GM19035 (cell line): Measurements from ENCODE around the gene CTBP2.

Experiments used
- ATAC-seq: cut with Tn5 transposase; IDR thresholded peaks from one replicate; pipeline ENCODE4 v1.9.1; 2021; ENCODE audit not compliant: unreplicated experiment

Gene CTBP2

DNA sequence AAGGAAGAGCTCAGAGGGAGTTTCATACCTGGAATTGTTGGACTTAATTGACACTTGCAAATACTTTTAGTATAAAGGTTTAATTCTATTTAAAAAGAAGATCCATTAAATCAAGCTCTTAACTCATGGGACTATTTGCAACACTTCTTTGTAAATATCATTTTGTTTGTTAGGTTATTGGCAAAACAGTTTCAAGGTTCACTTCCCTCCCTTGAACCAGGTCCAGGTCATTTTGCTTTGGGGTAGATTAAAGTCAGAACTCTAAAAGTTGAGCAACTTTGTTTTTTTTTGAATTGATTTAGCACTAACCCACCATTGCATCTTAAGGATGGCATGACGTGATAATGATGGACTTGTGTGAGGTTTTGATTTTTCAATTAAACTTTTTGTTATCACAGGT, 172.6 kb downstream of the CTBP2 start:
- no peak for ATAC-seq

- no peak for ATAC-seq
Measured at GRCh38 chr10:124985162-124985561, 175.2 kb downstream of the CTBP2 start.

DNA sequence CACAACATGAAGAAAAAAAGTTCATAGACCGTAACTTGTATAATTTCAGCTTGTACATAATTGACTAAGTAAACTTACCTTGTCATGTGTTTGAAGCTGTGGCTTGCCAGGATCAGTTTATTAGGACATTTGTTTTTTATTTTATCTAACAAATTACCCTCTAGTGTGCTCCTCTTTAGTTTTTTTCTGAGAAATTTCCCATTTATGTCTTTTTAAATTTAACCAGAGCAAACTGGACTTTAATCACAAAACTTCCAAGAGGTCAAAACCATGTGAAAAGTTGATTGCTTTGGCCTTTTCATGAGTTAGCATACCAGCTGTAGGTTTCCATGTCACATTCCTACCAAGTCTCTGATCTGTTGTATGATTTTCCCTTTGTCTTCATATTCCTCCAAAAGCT, 176.0 kb downstream of the CTBP2 start:
- no peak for ATAC-seq

DNA sequence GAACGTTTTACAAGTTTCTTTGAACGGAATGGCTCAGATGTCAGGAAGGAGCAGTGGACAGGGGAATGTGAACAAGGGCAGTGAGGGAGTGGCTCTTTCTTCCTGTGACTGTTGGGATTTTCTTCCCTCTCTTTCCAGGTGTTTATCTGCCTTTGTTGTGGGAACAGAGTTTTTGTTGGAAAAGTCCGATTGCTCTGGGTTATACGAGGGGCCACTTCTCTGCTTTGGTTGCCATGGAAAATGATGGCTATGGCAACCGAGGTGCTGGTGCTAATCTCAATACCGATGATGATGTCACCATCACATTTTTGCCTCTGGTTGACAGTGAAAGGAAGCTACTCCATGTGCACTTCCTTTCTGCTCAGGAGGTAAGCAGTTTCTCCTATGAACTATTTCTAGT, 177.0 kb downstream of the CTBP2 start:
- no peak for ATAC-seq

- ATAC-seq = no peak
Measured at GRCh38 chr10:124978376-124978725, 182.0 kb downstream of the CTBP2 start.

DNA sequence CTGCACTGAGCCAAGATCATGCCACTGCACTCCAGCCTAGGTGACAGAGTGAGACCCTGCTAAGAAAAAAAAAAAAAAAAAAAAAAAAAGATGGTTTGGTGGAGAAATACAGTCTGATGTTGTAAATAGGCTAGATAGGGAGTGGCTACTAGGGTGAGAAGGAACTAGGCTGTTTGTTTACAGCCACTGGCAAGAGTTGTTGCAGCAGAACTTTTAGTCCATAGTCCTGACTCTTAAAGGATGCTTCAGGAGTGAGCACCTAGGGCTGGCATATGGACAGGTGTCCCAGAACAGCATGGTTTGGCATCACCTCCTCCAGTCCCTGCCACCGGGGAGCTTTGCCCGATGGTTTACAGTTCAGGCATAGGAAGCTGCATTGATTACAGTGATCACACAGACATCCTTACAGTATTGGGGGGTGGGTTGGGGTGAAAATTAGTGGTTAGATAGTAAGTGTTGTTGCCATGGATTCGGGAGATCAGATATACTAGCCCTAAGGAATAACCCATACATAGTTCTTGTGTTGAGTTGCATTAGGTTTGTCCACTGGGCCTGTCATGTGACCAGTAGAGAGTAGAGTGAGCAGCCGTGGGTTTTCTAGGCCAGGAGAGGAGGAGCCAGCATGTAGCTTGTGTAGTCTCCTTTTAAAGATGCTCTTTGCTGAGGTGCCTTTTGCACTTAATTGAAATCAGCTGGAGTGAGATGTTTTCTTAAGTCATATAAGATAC, 182.6 kb downstream of the CTBP2 start:
- no peak for ATAC-seq

GRCh38 chr10:124977161-124977560, 183.2 kb downstream of the CTBP2 start:
- no peak for ATAC-seq

GRCh38 chr10:124975977-124976514, 184.3 kb downstream of the CTBP2 start:
- ATAC-seq = peak; percentile 61

- ATAC-seq = no peak
Measured at GRCh38 chr10:124974131-124974530, 186.2 kb downstream of the CTBP2 start.

DNA sequence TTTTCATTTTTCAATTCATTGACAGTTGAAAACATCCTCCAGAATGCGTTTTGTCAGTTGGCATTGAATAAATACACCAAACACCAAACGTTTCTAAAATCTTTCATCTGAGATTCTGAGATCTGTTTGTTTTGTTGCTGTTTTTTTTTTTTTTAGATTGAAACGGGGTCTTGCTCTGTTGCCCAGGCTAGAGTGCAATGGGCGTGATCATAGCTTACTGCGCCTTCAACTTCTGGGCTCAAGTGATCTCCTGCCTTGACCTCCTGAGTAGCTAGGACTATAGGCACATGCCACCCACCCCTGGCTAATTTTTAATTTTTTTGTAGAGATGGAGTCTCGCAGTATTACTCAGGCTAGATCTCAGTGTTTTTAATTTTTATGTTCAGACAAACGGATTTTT, 187.7 kb downstream of the CTBP2 start:
- ATAC-seq = no peak

- no peak for ATAC-seq
Measured at GRCh38 chr10:124971276-124971675, 189.1 kb downstream of the CTBP2 start.

DNA sequence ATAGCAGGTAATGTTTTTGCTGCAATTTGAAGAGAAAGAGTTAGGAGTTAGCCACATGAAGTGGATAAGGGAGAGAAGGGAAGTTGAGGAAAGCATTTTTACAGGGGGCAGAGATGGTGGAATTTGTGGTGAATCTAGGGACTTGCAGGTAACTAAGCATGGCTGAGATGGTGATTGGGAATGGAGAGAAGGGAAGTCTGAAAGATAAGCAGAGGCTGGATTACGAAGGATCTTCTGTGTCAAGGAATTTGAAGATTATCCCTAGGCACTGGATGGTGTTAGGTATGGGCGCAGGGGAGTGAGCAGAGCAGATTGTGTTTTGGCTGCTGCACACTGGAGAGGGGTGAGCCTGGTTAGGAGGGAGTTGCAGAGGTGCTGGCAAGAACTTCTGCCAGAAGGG, 193.1 kb downstream of the CTBP2 start:
- ATAC-seq = no peak

GRCh38 chr10:124966008-124966407, 194.4 kb downstream of the CTBP2 start:
- no peak for ATAC-seq

GRCh38 chr10:124963866-124964720, 196.3 kb downstream of the CTBP2 start:
- no peak for ATAC-seq

- no peak for ATAC-seq
Measured at GRCh38 chr10:124962421-124962820, 197.9 kb downstream of the CTBP2 start.

DNA sequence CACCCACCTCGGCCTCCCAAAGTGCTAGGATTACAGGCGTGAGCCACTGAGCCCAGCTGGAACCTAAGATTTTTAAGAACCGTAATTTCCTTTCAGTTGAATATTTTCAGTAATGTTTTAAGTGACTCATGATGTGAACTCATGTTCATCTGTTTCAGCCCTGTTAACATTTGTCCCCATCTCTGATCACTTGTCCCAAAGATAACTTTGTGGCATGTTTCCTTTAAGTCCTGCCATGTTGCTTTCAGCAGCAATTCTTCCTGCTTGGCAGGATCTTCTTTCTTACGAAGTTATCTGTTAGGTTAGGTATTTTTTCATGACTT, 199.2 kb downstream of the CTBP2 start:
- no peak for ATAC-seq

DNA sequence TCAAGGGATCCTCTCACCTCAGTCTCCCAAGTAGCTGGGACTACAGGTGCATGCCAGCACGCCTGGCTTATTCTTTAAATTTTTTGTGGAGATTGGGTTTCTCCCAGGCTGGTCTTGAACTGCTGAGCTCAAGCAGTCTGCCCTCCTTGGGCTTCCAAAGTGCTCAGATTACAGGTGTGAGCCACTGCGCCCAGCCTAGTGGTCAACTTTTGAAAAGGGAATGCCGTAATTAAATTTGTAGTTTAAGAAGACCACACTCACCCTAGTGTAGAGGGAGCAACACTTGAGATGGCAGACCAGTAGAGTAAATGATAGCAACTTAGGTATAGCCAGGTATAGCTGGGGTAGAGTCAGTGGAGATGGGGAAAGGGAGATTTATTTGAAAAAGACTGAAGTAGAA, 200.8 kb downstream of the CTBP2 start:
- ATAC-seq = no peak

DNA sequence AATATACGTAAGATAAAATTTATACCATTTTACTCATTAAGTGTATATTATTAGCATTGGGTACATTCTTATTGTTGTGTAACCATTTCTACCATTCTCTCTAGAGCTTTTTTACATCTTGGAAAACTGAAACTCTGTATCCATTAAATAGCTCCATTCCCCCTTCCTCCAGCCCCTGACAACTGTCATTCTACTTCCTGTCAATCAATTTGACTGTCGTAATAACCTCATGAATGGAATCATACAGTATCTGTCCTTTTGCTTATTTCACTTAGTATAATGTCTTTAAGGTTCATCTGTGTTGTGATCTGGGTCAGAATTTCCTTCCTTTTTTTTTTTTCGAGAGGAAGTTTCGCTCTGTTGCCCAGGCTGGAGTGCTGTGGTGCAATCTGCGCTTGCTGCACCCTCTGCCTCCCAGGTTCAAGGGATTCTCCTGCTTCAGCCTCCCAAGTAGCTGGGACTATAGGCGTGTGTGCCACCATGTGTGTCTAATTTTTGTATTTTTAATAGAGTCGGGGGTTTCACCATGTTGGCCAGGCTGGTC, 202.9 kb downstream of the CTBP2 start:
- no peak for ATAC-seq

- no peak for ATAC-seq
Measured at GRCh38 chr10:124956764-124957163, 203.6 kb downstream of the CTBP2 start.

DNA sequence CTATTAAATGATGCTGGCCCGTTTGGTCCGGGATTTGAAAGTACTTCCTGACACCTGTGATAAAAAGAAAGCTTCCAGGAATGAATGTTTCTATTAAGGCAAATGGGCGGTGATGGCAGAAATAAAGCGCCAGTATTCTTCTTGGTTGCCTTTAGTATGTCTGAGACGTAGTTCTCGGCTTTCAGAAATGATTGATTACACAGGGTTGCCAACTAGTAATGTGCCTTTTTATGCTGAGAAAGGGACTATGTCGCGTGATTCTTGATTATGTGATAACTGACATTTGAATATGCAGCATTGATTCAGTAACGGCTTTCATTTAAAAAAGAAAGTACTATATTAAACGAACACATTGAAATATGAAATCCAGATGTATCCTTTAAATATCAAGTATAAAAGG, 204.5 kb downstream of the CTBP2 start:
- ATAC-seq = no peak

DNA sequence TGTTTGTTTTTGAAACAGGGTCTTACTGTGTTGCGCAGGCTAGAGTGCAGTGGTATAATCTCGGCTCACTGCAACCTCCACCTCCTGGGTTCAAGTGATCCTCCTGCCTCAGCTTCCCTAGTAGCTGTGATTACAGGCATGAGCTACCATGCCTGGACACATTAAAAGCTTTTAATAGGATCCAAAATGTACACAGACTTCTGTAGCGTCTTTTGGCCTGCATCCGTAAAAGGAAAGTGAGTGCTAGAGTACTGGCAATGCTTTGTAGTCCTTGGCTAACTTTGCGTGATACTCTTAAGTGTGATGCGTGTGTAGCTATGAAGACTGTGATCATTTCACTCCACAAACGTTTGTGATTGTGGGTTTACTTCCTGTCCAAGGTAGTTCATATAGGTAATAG, 205.1 kb downstream of the CTBP2 start:
- no peak for ATAC-seq

- ATAC-seq = no peak
Measured at GRCh38 chr10:124953421-124953820, 206.9 kb downstream of the CTBP2 start.
